Measurements from ENCODE around the gene SYTL3.

DNA sequence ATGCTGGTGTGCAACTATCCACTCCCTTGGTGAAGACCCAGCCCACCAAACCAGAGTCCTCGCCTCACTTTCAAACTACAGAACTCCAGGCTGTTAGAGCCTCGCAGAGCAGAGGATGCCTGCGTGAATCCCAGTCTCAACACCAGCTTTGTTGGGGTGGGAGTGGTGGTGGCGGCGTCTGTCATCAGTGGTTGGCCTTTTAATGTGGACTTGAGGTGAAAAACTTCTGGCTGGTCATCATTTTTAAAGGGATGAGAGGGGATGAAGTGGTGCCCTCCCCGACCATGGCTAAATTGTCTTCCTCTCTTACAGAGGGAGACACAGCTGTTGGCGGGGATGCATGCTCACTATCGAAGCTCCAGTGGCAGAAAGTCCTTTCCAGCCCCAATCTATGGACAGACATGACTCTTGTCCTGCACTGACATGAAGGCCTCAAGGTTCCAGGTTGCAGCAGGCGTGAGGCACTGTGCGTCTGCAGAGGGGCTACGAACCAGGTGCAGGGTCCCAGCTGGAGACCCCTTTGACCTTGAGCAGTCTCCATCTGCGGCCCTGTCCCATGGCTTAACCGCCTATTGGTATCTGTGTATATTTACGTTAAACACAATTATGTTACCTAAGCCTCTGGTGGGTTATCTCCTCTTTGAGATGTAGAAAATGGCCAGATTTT lies 114.5 kb downstream of the SYTL3 start:
- 0 out of 2 replicates have a peak, but pooled peaks have one; percentile 42 for TF ChIP-seq ETV6 (CRISPR knock-in tag; IDR thresholded peaks at IDR 0.05)
- TF ChIP-seq, protein P1, sequence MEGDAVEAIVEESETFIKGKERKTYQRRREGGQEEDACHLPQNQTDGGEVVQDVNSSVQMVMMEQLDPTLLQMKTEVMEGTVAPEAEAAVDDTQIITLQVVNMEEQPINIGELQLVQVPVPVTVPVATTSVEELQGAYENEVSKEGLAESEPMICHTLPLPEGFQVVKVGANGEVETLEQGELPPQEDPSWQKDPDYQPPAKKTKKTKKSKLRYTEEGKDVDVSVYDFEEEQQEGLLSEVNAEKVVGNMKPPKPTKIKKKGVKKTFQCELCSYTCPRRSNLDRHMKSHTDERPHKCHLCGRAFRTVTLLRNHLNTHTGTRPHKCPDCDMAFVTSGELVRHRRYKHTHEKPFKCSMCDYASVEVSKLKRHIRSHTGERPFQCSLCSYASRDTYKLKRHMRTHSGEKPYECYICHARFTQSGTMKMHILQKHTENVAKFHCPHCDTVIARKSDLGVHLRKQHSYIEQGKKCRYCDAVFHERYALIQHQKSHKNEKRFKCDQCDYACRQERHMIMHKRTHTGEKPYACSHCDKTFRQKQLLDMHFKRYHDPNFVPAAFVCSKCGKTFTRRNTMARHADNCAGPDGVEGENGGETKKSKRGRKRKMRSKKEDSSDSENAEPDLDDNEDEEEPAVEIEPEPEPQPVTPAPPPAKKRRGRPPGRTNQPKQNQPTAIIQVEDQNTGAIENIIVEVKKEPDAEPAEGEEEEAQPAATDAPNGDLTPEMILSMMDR (IDR thresholded peaks at IDR 0.05), result no peak
- TF ChIP-seq NFE2L1 (CRISPR knock-in tag; IDR thresholded peaks at IDR 0.05), result no peak
- TF ChIP-seq ZNF219 (CRISPR knock-in tag; IDR thresholded peaks at IDR 0.05; ENCODE audit: borderline replicate concordance), result no peak
- no peak for TF ChIP-seq FOXJ3 (CRISPR knock-in tag; IDR thresholded peaks at IDR 0.05; ENCODE audit: borderline replicate concordance)
- TF ChIP-seq, protein P2, sequence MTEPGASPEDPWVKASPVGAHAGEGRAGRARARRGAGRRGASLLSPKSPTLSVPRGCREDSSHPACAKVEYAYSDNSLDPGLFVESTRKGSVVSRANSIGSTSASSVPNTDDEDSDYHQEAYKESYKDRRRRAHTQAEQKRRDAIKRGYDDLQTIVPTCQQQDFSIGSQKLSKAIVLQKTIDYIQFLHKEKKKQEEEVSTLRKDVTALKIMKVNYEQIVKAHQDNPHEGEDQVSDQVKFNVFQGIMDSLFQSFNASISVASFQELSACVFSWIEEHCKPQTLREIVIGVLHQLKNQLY (CRISPR knock-in tag; IDR thresholded peaks at IDR 0.05), result no peak
- TF ChIP-seq TEAD1 (CRISPR knock-in tag; IDR thresholded peaks at IDR 0.05), result no peak
- TF ChIP-seq, protein P3, sequence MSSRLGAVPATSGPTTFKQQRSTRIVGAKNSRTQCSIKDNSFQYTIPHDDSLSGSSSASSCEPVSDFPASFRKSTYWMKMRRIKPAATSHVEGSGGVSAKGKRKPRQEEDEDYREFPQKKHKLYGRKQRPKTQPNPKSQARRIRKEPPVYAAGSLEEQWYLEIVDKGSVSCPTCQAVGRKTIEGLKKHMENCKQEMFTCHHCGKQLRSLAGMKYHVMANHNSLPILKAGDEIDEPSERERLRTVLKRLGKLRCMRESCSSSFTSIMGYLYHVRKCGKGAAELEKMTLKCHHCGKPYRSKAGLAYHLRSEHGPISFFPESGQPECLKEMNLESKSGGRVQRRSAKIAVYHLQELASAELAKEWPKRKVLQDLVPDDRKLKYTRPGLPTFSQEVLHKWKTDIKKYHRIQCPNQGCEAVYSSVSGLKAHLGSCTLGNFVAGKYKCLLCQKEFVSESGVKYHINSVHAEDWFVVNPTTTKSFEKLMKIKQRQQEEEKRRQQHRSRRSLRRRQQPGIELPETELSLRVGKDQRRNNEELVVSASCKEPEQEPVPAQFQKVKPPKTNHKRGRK (CRISPR knock-in tag; IDR thresholded peaks at IDR 0.05; ENCODE audit: borderline replicate concordance), result no peak
- TF ChIP-seq ZNF263 (CRISPR knock-in tag; IDR thresholded peaks at IDR 0.05; ENCODE audit: low read depth), result no peak
- no peak for TF ChIP-seq ZNF232 (CRISPR knock-in tag; IDR thresholded peaks at IDR 0.05)
- TF ChIP-seq ZNF138 (CRISPR knock-in tag; conservative IDR thresholded peaks at IDR 0.05), result no peak

All from WTC11 (cell line).